Rectal smooth muscle tissue (tissue), 1 donor: ENCODE results near the gene SMIM24.
"Not testable (repeated sequence)": the region's sequence is repeated elsewhere in the genome, so short reads cannot be mapped to it uniquely, and the experiment has no call there.

Source experiments
- H3K27ac ChIP-seq: one replicate; pipeline ENCODE4 v1.7.0; 2013; ENCODE audit warnings: low read depth, low read length, inconsistent platforms
- H3K27me3 ChIP-seq: one replicate; pipeline ENCODE4 v1.7.0; 2013; ENCODE audit warnings: low read length; ENCODE audit not compliant: control insufficient read depth, insufficient read depth
- H3K36me3 ChIP-seq: one replicate; pipeline ENCODE4 v1.7.0; 2013; ENCODE audit warnings: low read length; ENCODE audit not compliant: control insufficient read depth, insufficient read depth
- H3K4me1 ChIP-seq: one replicate; pipeline ENCODE4 v1.7.0; 2013; ENCODE audit warnings: low read length; ENCODE audit not compliant: control insufficient read depth, insufficient read depth
- H3K4me3 ChIP-seq: one replicate; pipeline ENCODE4 v1.7.0; 2013; ENCODE audit warnings: low read length
- H3K9ac ChIP-seq: one replicate; pipeline ENCODE4 v1.7.0; 2013; ENCODE audit warnings: low read length

The SMIM24 gene

DNA sequence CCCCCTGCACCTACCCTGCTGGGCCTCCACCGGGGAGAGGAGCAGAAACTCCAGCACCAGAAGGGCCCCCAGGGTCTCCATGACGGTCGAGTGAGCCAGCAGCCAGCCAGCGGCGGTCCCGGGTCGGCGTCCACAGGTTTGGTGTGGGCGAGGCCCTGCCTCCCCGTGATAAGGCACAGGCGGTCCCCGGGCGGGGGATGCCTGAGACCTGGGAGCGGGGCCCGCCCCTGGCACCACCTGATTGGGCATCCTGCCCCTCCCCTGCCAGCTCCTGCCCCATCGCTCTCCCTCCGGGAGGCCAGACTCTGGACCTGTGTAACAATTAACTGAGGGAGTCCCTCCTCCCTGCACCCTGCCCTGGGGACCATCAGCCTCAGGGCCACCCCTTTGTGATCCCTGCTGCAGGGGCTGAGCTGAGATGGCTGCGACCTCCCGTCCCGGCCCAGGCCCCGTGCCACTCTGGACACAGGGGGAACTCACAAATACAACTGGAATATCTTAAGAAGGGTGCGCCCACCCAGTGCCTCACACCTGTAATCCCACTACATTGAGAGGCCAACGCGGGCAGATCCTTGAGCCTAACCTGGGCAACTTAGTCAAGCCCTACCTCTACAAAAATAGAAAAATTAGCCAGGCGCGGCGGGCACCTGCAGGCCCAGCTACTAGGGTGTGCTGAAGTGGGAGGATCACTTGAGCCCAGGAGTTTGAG lies at the start of gene SMIM24:
Gene SMIM24, minus strand, starts transcription at position 143 of the 709 bp plus-strand sequence. Its CDS starts 62 bp downstream, at position 81.
- no peak within 1 kb of the TSS for H3K27ac ChIP-seq
- H3K4me1 ChIP-seq: no peaks in the 10 kb centered on the region
- H3K4me3 ChIP-seq: no peak within 1 kb of the TSS
- H3K27me3 ChIP-seq: peaks cover 5% of the 10 kb centered on the region
- no peak within 1 kb of the TSS for H3K9ac ChIP-seq
- no peaks in the 10 kb centered on the region for H3K36me3 ChIP-seq

DNA sequence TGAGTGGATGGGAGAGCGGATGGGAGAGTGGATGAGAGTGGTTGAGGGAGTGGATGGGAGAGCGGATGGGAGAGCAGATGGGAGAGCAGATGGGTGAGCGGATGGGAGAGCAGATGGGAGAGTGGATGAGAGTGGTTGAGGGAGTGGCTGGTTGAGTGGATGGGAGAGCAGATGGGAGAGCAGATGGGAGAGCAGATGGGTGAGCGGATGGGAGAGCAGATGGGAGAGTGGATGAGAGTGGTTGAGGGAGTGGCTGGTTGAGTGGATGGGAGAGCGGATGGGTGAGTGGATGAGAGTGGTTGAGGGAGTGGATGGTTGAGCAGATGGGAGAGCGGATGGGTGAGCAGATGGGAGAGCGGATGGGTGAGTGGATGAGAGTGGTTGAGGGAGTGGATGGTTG lies 49.0 kb upstream of the SMIM24 start:
- peaks cover 52% of the 10 kb centered on the region for H3K36me3 ChIP-seq
- H3K4me1 ChIP-seq, H3K9ac ChIP-seq, H3K27ac ChIP-seq, H3K27me3 ChIP-seq, H3K4me3 ChIP-seq: not testable (repeated sequence)

DNA sequence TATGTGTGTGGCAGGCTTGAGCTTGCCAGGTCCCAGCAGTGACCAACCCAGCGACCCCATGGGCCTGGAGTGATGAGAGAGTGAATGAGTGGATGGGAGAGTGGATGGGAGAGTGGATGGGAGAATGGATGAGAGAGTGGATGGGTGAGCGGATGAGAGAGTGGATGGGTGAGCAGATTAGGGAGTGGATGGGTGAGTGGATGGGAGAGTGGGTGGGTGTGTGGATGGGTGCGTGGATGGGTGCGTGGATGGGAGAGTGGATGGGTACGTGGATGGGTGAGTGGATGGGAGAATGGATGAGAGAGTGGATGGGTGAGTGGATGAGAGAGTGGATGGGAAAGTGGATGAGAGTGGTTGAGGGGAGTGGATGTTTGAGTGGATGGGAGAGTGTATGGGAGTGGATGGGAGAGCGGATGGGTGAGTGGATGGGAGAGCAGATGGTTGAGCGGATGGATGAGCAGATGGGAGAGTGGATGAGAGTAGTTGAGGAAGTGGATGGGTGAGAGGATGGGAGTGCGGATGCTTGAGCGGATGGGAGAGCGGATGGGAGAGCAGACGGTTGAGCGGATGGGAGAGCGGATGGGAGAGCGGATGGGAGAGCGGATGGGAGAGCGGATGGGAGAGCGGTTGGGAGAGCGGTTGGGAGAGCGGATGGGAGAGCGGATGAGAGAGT lies 48.4 kb upstream of the SMIM24 start:
- Histone ChIP-seq H3K27ac (no peak overlapping the region), H3K9ac (no peak overlapping the region), H3K4me3 (no peak overlapping the region), H3K4me1 (no peaks in the 10 kb centered on the region), H3K36me3 (peaks cover 49% of the 10 kb centered on the region), H3K27me3 (no peaks in the 10 kb centered on the region)

DNA sequence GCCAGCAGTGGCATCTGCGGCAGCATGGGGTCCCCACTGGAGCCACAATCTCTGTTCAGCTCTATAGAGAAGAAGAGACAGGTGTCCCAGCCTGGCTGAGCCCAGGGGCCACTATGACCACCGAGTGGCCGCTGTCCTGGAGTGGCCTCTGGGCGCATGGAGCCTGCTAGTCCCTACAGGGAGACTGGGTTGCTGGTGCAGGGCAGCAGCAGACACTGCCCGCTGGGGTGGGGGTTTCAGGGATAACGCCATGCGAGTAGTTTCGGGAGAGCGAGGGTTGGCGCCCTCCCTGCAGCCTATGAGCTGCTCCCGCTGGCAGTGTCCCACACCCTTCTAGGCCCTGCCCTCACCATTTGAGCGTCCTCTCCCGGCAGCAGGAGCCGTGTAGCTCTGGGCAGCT lies 47.8 kb upstream of the SMIM24 start:
- peaks cover 43% of the 10 kb centered on the region for H3K36me3 ChIP-seq
- H3K27me3 ChIP-seq: no peaks in the 10 kb centered on the region
- no peak overlapping the region for H3K4me3 ChIP-seq
- H3K9ac ChIP-seq: no peak overlapping the region
- no peak overlapping the region for H3K27ac ChIP-seq
- H3K4me1 ChIP-seq: no peaks in the 10 kb centered on the region

DNA sequence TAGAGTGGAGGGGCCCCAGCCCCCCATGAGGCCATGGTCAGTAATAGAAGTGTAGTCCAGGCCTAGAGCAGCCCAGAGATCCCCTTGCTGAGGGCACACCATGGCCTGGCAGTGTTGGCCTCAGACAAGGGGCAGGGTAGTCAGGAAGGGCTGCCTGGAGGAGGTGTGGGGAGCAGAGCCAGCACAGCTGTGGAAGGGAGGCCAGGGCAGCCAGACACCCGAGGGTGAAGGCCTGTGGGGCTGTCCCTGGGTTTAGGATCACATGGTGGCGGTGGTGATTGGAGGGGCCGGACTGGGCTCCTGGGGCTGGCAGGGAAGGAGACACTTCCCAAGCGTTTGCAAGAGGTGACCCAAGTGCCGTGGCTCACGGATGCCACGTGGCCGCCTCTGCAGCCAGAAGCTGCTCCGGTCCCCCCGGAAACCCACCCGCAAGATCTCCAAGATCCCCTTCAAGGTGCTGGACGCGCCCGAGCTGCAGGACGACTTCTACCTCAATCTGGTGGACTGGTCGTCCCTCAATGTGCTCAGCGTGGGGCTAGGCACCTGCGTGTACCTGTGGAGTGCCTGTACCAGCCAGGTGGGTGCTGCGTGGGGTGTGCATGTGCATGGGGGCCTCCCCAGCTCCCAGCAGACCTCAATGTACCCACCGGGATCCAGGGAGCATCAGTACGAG lies 47.0 kb upstream of the SMIM24 start:
- H3K4me3 ChIP-seq: no peak overlapping the region
- no peak overlapping the region for H3K27ac ChIP-seq
- peaks cover 37% of the 10 kb centered on the region for H3K36me3 ChIP-seq
- H3K4me1 ChIP-seq: no peaks in the 10 kb centered on the region
- H3K27me3 ChIP-seq: no peaks in the 10 kb centered on the region
- H3K9ac ChIP-seq: no peak overlapping the region

DNA sequence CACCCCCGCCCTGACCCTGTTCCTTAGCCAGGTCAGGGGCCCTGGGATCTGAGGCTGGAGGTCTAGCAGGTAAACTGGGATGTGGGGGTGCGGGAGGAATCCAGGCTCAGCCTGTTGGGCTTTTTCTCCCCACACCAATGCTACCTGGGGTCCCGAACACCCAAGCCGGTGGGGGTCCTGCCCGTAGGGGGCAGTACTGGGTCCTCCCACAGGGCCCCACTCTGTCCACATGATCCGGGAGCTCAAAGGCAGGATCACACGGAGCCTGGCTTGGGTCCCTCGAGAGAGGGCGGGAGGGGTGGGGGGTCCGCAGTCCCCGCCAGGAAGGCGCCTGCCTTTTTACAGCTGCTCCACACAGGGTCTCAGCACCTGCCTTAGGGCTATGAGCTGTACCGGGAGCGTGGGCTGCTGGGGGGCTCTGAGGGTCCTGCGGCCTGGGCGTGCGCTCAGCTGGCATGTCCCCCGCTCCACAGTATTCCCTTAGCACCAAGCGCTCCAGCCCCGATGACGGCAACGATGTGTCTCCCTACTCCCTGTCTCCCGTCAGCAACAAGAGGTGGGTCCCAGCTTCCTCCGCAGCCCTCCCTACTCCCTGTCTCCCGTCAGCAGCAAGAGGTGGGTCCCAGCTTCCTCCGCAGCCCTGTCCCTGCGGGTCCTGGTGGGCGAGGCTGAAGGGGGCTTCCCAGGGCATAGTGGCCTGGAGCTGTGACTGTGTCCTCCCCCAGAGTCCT lies 46.3 kb upstream of the SMIM24 start:
- H3K9ac ChIP-seq: no peak overlapping the region
- no peaks in the 10 kb centered on the region for H3K4me1 ChIP-seq
- H3K4me3 ChIP-seq: no peak overlapping the region
- peaks cover 36% of the 10 kb centered on the region for H3K36me3 ChIP-seq
- no peaks in the 10 kb centered on the region for H3K27me3 ChIP-seq
- H3K27ac ChIP-seq: no peak overlapping the region

DNA sequence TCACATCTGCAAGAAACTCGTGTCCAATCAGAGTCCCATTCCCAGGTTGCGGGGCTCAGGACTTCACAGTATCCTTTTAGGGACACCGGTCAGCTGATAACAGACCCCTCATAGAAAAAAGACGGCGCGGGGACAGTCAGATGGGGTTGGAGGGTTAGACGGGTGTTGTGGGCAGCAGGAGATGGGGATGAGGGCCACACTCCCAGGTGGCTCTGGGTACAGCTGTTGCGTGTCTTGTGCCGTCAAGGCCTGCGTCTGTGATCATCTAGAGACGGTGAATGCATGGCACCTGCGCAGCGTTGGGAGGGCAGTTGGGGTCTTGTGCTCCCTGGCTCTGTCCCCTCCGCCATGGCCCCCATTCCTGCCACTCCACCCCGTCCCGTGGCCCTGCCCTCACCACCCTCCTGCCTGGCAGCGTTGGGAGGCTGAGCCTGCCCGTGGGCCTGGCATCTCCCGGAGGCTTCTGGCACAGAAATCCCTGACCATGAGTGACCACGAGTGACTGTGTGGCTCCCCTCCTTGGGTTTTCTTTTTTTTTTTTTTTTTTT lies 44.7 kb upstream of the SMIM24 start:
- H3K27me3 ChIP-seq: no peaks in the 10 kb centered on the region
- no peak overlapping the region for H3K4me3 ChIP-seq
- H3K4me1 ChIP-seq: no peaks in the 10 kb centered on the region
- H3K36me3 ChIP-seq: peaks cover 22% of the 10 kb centered on the region
- no peak overlapping the region for H3K27ac ChIP-seq
- H3K9ac ChIP-seq: no peak overlapping the region

DNA sequence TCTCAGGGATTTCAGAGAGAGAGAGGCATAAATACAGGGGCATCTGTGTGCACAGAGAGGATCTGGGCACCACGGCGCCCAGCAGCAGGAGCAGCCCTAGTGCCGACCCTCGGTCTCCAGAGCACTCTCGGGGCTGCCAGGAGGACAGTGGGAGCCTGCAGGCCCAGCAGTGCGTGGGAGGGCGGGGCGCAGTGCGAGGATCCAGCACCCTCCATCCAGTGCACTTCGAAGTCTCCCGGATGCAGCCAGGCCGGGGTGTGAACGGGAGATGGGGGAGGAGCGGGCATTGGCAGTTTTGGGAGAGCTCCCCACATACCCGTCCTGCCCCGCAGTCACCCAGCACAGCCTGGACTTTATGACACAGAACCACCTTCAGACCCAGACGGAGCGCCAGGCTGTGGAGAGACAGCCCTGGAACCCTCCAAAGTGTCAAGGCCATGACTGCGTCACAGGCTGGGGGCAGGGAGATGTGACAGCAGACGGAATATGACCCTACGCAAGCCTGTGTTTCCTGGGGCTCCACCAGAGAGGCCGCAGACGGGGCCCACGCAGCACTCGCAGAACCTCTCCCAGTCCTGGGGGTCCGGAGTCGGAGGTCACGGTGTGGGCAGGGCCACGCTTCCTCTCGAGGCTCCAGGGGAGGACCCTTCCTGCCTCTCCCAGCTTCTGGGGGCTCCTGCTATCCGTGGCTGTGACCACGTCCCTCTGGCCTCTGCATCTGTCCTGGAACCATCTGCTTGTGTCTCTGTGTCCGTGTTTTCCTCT lies 43.9 kb upstream of the SMIM24 start:
- peaks cover 26% of the 10 kb centered on the region for H3K36me3 ChIP-seq
- H3K27me3 ChIP-seq: no peaks in the 10 kb centered on the region
- no peaks in the 10 kb centered on the region for H3K4me1 ChIP-seq
- no peak overlapping the region for H3K9ac ChIP-seq
- no peak overlapping the region for H3K4me3 ChIP-seq
- H3K27ac ChIP-seq: no peak overlapping the region

DNA sequence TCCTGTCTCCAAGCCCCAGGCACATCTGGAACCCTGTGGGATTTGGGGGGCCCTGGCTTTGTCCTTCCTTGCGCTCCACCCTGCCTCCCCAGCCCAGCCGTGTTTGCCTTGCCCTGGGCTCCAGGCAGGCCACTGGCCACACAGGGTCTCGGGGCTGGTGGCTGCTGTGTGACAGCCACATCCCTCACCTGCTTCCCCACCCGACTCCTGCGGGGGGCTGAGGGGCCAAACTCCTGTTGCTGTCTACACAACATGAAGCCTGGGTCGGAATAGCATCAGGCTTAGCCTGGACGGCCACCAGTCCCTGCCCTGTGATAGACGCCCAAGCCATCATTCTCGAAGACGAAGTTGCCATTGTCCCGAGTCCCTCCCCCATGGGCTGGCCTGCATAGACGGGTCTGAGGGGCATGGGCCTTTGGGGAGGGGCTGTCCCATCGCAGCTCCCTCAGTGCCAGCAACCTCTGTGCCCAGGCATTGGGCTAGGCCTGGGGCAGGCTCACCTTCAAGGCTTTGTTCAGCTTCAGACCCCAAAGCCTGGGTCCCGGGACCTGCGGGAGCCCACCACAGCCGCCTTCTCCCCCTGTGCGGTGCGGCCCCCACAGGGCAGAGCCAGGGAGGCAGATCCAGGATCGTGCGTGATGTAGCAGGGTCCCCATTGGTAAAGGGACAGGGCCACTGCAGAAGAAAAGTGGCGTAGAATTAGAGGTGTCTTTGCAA lies 43.2 kb upstream of the SMIM24 start:
- no peak overlapping the region for H3K27ac ChIP-seq
- H3K27me3 ChIP-seq: no peaks in the 10 kb centered on the region
- H3K9ac ChIP-seq: no peak overlapping the region
- peaks cover 27% of the 10 kb centered on the region for H3K36me3 ChIP-seq
- no peak overlapping the region for H3K4me3 ChIP-seq
- no peaks in the 10 kb centered on the region for H3K4me1 ChIP-seq

DNA sequence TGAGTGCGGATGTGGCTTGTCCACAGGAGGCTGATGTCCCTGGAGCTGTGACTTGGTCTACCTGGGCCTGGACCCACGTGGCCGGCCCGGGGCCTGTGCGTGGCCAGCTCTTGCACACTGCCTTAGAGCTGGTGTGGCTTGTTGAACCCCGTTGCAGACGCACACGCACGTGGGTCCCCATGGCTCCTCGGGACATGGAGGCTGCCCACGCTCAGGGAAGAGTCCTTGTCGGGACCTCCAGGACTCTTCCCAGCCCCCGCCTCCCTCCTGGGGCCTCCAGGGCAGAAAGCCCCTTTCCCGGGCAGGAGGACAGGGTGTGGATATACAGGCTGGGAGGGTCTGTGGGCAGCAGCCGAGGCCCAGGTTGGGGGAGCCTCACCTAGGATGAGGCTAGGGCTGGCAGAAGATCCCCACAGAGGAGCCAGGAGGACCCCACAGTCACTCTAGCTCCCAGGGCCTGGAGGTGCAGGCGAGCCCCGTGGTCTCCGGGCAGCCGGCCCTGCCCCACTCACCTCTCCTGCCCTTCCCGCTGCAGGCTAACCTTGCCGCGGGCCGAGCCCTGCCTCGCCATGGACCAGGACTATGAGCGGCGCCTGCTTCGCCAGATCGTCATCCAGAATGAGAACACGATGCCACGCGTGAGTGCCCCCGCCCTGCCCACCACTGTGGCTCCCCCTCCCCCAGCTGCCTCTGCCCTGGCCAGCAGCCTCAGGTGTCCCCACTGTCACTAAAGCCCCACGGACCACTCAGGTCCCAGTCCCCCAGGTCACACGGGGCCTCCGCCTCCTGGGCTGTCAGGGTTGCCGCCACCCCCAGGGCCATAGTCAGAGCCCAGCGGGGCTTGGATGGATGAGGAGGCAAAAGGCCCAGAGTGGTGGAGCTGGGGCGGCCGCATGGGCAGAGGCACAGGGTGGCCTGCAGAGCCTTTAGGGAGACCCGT lies 42.4 kb upstream of the SMIM24 start:
- Histone ChIP-seq H3K4me3 (no peak overlapping the region), H3K4me1 (no peaks in the 10 kb centered on the region), H3K9ac (no peak overlapping the region), H3K27ac (no peak overlapping the region), H3K27me3 (no peaks in the 10 kb centered on the region), H3K36me3 (peaks cover 20% of the 10 kb centered on the region)
